Activated T-cell treated with anti-CD3 and anti-CD28 coated beads for 1 hour (primary cell): Measurements from ENCODE around the gene GRID1.

ENCODE experiments used
- DNase-seq: peaks from one replicate; pipeline ENCODE4 v3.0.0-alpha.2; 2020; ENCODE audit warnings: low read depth

GRID1 gene

GRCh38 chr10:86366033-86366901 lies at the start of gene GRID1:
TSS of gene GRID1 (minus strand) at chr10:86366795.
- no peak for DNase-seq

- DNase-seq, result no peak
Measured at GRCh38 chr10:86415583-86415982, 49.0 kb upstream of the GRID1 start.

GRCh38 chr10:86415116-86415515 lies 48.5 kb upstream of the GRID1 start:
- DNase-seq, result no peak

DNA sequence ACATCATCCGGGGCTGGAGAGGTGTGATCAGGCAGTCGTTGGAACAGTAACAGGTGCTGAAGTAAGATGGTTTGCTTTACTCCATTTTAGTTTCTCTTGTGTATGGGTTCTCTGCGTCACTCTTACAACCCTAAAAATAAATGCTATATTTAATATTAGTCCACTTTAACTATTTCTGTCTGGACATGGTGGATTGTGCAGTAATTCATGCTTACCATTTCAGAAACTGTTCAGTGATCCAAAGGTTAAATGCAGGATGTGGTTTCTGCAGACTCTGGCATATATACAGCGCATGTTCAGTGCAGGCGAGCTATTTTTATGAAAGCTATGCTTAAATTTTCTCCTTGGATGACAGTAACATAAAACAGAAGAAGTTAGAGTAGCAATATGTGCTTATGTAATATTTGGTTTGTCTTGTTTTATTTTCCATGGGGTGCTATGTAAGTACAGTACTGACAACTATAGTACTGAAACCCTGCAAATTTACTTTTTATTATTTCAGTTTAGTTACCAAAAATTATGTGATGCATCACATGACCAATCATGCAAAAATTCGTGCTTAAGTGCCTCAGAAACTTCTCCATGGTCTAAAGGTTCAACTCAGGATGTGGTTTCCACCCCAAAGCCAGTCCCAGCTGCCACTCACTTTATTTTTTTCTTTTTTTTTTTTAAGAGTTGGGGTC lies 46.6 kb upstream of the GRID1 start:
- no peak for DNase-seq

DNA sequence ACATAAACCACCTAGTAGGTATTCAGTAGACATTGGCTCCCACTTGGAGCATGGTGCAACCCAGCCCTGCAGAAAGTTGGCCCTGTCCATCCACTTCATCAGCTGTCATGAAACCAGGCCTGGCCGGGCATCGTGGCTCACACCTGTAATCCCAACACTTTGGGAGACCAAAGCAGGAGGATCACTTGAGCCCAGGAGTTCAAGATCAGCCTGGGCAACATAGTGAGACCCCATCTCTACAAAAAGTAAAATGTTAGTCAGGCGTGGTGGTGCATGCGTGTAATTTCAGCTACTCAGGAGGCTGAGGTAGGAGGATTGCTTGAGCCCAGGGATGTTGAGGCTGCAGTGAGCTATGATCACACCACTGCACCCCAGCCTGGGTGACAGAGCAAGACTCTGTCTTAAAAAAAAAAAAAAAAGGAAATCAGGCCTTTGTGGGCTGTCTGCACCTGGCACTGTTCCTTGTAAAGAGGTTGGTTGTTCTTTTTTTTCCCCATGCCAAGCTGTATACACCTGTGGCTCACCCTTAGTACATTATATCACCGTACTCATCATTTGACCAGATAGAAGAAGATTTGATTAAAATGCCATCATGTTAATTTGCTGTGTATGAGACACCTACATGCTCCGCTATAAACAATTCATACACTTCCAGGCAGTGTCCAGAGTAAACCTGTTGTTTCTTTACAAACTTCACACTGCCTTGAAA lies 45.4 kb upstream of the GRID1 start:
- DNase-seq, result no peak

DNA sequence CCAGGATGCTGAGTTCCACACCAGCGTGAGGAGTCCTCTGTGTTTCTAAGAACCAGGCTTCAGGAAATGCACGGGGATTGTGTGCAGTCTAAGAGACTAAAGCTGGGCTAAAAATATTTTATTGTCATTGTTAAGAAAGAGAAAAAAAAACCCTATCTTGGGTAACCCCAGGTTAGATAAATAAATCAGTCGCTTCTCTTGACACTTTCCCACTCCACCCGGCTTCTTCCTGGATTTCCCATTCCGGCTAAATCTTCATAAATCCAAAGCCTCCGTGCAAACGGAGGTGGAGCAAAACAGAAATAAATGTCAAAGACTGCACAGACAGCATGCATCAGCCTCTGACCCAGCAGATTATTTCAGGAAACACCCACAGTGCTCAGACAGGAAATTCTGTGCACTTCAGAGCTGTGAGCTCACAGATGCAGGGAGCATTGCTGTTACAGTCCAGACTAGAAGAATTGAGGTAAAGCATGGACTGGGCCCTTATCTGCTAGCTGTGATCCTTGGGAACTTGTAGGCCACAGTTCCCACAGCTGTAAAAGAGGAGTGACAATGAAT lies 44.8 kb upstream of the GRID1 start:
- DNase-seq, result no peak

GRCh38 chr10:86410542-86411124 lies 44.0 kb upstream of the GRID1 start:
- no peak for DNase-seq

- DNase-seq, result no peak
Measured at GRCh38 chr10:86409183-86409582, 42.6 kb upstream of the GRID1 start.

- DNase-seq, result no peak
Measured at GRCh38 chr10:86403183-86403797, 36.7 kb upstream of the GRID1 start.

DNA sequence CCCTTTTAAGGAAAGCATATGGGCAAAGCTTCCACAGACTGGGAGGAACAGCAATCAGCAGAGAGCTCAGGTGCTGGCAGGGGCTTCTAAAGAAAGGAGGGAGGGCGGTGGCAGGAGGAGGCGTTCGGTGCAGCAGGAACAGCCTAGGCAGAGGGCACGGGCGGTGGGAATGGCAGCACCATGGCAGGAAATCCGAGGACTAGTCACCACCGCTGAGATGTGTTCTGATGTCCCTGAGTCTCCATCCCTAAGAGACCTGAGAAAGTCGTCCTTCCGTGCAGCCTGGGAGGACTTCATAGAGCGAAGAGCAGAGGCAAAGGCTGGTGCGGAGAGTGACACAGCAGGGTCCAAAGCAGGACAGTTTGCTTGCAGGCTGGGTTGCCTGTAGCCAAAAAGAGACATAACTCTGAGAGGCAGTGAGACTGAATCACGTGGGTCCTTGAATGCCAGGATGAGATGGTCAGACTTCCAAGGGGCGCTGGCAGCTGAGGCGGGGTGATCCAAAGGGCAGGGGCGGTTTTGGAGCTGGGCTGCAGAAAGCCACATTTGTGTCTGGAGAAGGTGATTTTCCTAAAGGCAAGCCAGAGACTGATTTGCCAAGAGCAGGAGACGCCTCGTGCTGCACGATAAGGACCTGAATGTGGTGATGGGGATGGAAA lies 35.8 kb upstream of the GRID1 start:
- no peak for DNase-seq

DNA sequence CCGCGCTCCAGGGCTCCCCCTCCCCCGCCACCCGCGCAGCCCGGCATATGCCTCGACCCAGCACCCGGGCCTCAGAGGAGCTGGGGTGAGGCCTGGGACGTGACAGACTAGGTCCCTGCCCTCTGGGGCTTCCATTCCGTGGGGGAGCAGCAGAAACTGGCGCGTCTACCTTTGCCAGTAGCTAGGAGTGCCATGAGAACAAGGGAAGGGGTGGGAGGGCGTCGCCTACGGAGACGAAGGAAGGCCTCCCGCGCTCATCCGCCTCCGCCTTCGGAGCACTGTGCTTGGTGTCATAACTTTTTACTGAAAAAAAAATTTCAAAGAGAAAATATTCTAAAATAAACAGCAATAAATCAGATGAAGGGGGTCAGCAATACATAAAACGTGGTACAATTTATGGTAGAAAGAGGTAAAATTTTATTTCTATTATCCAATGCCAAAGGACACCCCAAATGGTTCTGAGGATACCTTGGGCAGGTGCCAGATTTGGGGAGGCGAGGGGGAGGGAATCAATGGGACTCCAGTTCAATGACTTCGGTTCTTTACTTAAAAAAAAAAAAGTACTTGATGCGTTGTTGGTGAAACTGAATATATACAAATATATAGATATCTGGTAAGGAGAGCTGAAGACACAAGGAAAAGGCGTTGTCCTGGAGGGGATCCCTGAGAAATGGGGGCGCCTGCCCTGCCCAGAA lies 35.1 kb upstream of the GRID1 start:
- DNase-seq, result no peak

DNA sequence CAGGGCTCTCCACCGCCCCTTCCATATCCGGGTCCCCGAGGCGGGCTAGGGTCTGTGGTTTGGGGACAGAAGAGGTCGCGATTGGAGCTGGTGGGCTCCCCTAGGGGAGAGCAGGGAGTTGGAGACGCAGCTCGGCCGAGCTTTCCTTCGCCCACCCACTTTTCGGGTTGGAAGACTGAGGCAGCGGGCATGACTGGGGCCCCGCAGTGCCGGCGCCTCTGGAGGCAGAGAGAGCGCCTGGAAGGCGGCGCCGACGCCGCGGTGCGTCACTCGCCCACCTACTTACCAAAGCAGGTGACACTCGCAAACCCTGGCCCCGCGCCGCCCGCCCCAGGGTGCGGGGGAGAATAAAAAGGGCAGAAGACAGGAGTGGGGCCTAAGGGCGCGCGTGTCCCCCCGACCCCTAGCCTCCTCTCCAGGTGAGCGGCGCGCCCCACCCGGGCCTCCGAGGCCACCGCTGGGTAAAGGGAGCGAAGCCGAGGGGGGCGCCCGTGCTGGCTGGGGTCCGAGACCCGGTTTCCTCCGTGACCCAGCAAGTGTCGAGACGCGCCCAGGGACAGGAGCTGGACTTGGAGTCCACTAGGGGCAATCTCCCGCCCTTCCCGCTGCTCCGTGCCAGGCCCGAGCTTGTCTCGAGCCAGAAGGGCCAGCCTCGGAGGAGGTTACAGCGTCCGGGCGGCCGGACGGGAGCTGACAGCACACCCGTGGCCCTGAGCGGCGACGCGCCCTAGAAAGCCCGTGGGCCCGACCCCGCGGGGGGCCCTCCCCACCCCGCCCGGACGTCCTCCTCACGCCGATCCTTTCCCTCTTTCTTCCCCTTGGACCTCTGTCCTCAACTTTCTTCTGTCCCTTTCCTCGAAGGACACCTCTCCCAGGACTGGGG lies 34.4 kb upstream of the GRID1 start:
- DNase-seq, result peak; percentile 57

DNA sequence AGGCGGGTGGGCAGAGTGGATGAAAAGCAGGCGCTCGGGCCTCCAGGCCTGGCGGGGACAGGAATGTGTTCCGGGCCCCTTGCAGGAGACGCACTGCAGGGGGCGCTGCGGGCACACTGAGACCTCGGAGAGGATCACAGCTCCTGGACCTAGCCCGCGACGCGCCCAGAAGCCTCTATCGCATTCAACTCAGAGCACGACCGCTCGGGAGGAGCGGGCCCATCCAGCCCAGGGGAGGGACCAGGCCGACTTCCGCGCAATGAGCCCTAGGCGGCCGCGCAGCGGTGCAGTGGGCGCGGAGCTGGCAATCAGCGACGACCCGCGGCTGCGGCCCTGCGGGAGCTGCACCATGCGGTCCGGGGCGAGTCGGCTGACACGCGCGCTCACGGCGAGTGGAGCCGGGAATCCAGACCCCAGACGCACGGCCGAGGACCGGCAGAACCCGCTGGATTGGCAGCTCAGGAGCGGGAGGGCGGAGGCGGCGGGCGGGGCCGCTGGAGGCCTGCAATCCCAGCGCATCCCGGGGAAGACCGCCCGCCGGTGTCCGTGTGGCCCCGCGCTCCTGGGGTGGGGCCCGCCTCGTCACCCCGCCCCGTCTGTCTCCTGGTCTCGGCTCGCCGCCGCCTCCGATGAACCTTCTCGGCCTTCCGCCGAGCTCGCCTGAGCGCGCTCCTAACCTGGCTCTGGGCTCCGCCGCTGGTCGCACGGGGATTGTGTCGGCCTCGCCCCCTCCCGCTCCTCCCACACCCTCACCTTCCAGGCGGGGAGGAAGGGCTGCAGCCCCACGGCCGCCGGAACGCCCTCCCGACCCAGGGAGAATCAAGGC lies 33.5 kb upstream of the GRID1 start:
- peak; percentile 97 for DNase-seq

GRCh38 chr10:86399514-86399878 lies 32.9 kb upstream of the GRID1 start:
- no peak for DNase-seq

DNA sequence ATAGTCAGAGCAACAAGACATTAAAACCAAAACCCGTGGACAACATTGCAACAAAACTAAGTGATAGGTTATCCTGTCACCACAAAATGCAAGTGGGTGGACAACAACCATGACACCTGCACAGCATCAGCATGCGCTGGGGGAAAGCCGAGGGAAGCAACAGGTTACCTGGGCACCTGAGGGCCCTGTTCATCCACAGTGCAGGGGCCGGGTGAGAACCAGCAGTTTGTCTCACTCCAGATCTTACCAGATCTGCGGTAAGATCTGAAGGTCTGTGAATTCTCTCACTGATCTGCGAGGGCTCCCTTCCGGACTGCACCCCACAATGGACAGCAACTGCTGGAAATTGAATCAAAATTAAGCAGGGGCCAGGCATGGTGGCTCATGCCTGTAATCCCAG lies 30.5 kb upstream of the GRID1 start:
- no peak for DNase-seq

DNA sequence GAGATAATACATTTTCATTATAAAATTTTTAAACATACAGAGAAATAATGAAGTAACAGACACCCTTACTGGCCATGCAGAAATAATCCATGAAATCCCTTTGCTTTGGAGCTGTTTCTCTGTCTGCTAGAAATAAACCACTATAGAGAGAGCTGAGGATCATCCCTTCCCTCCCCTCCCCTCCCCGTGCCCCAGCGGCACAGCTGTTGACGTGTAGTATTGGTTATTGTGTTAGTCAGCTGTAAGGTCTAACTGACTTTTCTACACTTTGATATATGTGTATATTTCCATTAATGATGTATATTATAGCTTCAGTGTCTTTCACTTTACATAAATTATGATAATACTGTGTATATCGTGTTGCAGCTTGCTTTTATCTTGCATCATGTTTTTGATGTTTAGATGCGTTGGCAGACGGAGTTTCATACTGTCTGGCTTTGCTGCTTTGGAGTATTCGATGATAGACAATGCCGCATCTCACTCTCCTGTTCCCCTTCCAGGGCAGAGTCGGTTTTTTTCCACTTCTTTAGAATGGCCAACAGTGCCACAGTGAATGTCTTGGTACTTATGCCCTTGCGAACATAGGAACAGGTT lies 27.4 kb upstream of the GRID1 start:
- no peak for DNase-seq

DNA sequence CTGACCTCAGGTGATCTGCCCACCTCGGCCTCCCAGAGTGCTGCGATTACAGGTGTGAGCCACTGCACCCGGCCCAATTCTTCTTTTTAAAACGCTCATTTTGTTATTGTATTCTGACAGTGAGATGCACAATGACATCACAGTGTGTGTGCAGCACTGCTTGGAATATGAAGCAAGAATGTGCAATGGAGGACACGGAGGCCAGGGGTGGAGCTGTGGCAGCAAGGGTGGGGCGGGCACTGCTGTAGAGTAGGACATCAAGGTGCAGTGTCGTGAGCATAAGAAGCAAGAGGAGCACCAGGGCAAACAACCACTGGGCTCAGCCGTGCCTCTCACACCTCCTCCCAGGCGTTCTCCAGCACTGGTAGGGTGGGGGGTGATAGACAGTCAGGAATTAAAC lies 26.8 kb upstream of the GRID1 start:
- DNase-seq, result no peak

DNA sequence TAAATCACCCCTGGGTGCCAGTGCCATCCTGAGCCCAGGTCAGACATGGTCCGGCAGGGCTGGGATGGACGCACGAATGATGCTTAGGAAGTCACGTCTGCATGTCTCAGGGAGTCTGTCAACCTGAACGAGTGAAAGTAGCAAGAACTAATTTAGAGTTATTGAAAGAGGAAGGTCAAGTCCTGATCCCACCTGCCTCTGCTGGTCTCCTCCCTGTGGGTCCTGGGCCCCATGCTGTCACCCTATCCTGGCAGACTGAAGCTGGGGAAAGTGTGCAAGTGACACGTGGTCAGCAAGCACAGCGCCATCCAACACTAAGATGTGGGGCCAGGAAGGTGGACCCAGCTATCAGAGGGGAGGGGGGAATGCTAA lies 26.1 kb upstream of the GRID1 start:
- DNase-seq, result no peak
